IMR-90 (cell line): ENCODE measurements around the gene NHP2. TPM values are rescaled to one million over a fixed set of nuclear protein-coding genes. Genes with fewer than 3 reads are reported as not detected.

ENCODE experiments used
- ATAC-seq: fragments of 200-7000 bp; cut with Tn5 transposase; 2 replicates; pipeline ENCODE4 v1.9.1; 2020; ENCODE audit warnings: low read depth, mild to moderate bottlenecking, moderate library complexity
- BruUV-seq: library from RNA; stranded (reverse); fragments of 400-500 nt; replicated peaks from 2 replicates; lab custom pipeline; 2021; lab: Mats Ljungman, UMichigan
- CTCF ChIA-PET: fragments of 300-600 bp; formaldehyde crosslinking; extraction: SDS; loops from one replicate; lab custom pipeline; 2021; ENCODE audit warnings: antibody characterized with exemption; lab: Yijun Ruan, JAX
- POLR2A ChIA-PET: fragments of 300-600 bp; sonication (Branson Sonifier 250); formaldehyde crosslinking; loops from one replicate; lab custom pipeline; 2022; ENCODE audit warnings: antibody characterized with exemption; ENCODE audit not compliant: unreplicated experiment; lab: Charles Lee
- DNase-seq: peaks from one replicate; pipeline ENCODE4 v3.0.0; 2013
- H2AFZ ChIP-seq: replicated peaks from 2 replicates; pipeline ENCODE3; 2013; ENCODE audit warnings: low read length, mild to moderate bottlenecking; ENCODE audit not compliant: poor library complexity
- H2AK5ac ChIP-seq: 2 replicates; pipeline ENCODE4 v1.6.1; 2013; ENCODE audit warnings: low read depth, low read length, inconsistent platforms
- H2AK9ac ChIP-seq: replicated peaks from 2 replicates; pipeline ENCODE3; 2013; ENCODE audit warnings: mild to moderate bottlenecking, low read depth, low read length, moderate library complexity; ENCODE audit not compliant: poor library complexity
- H2BK120ac ChIP-seq: 2 replicates; pipeline ENCODE4 v1.6.1; 2013; ENCODE audit warnings: low read depth, low read length, inconsistent platforms
- H2BK15ac ChIP-seq: 3 replicates; pipeline ENCODE4 v1.6.1; 2013; ENCODE audit warnings: low read depth, low read length, inconsistent platforms
- H2BK20ac ChIP-seq: 2 replicates; pipeline ENCODE4 v1.6.1; 2013; ENCODE audit warnings: low read depth, mild to moderate bottlenecking, inconsistent platforms, low read length, moderate library complexity
- H2BK5ac ChIP-seq: 2 replicates; pipeline ENCODE4 v1.6.1; 2013; ENCODE audit warnings: mild to moderate bottlenecking, low read depth, low read length, inconsistent platforms; ENCODE audit not compliant: poor library complexity, severe bottlenecking
- H3K14ac ChIP-seq: replicated peaks from 2 replicates; pipeline ENCODE4 v1.6.1; 2013; ENCODE audit warnings: low read depth, low read length, inconsistent platforms
- H3K18ac ChIP-seq: 2 replicates; pipeline ENCODE4 v1.6.1; 2013; ENCODE audit warnings: low read depth, low read length, control low read depth
- H3K23ac ChIP-seq: 2 replicates; pipeline ENCODE4 v1.6.1; 2013; ENCODE audit warnings: low read depth, low read length, inconsistent platforms
- H3K27ac ChIP-seq: 2 replicates; pipeline ENCODE4 v1.5.1; 2013; ENCODE audit warnings: mild to moderate bottlenecking, control low read depth, low read length; ENCODE audit not compliant: insufficient read depth
- H3K27me3 ChIP-seq: 2 replicates; pipeline ENCODE4 v1.6.1; 2013; ENCODE audit warnings: low read length; ENCODE audit not compliant: control insufficient read depth, insufficient read depth
- H3K36me3 ChIP-seq: 2 replicates; pipeline ENCODE4 v1.6.1; 2013; ENCODE audit warnings: low read length, mixed read lengths; ENCODE audit not compliant: control insufficient read depth, insufficient read depth
- H3K4ac ChIP-seq: 2 replicates; pipeline ENCODE4 v1.6.1; 2013; ENCODE audit warnings: low read depth, low read length, inconsistent platforms
- H3K4me1 ChIP-seq: 2 replicates; pipeline ENCODE4 v1.6.1; 2013; ENCODE audit warnings: low read length, mixed read lengths; ENCODE audit not compliant: control insufficient read depth, insufficient read depth
- H3K4me2 ChIP-seq: 2 replicates; pipeline ENCODE4 v1.6.1; 2013; ENCODE audit warnings: low read depth, mild to moderate bottlenecking, control low read depth, low read length, moderate library complexity
- H3K4me3 ChIP-seq: 2 replicates; pipeline ENCODE4 v1.5.1; 2013; ENCODE audit warnings: low read depth, mild to moderate bottlenecking, control low read depth, low read length, moderate library complexity; ENCODE audit not compliant: insufficient read depth
- H3K56ac ChIP-seq: 2 replicates; pipeline ENCODE4 v1.6.1; 2013; ENCODE audit warnings: low read length, inconsistent platforms; ENCODE audit not compliant: insufficient read depth; ENCODE audit errors: extremely low read depth
- H3K79me1 ChIP-seq, 2 experiments: 2 replicates each; pipeline ENCODE4 v1.6.1; 2013; ENCODE audit warnings: low read length in 2 of 2, inconsistent platforms in 1 of 2, low read depth in 1 of 2
- H3K9ac ChIP-seq: 2 replicates; pipeline ENCODE4 v1.6.1; 2013; ENCODE audit warnings: low read depth, low read length, control low read depth
- H3K9me1 ChIP-seq: 2 replicates; pipeline ENCODE4 v1.6.1; 2013; ENCODE audit warnings: low read length, inconsistent platforms; ENCODE audit not compliant: insufficient read depth
- H3K9me3 ChIP-seq: 2 replicates; pipeline ENCODE4 v1.6.1; 2013; ENCODE audit warnings: low read length; ENCODE audit not compliant: control insufficient read depth, insufficient read depth
- H4K20me1 ChIP-seq: 2 replicates; pipeline ENCODE4 v1.6.1; 2013; ENCODE audit warnings: low read length, inconsistent platforms; ENCODE audit not compliant: insufficient read depth
- H4K5ac ChIP-seq: 2 replicates; pipeline ENCODE4 v1.6.1; 2013; ENCODE audit warnings: mild to moderate bottlenecking, low read depth, low read length, control low read depth
- H4K8ac ChIP-seq, 2 experiments: 2 replicates each; pipeline ENCODE4 v1.6.1; 2013; ENCODE audit warnings: low read depth in 2 of 2, low read length in 2 of 2, control low read depth in 1 of 2, inconsistent platforms in 1 of 2
- H4K91ac ChIP-seq: 2 replicates; pipeline ENCODE4 v1.6.1; 2013; ENCODE audit warnings: low read depth, low read length, inconsistent platforms; ENCODE audit not compliant: insufficient read depth
- NFE2L2 ChIP-seq: fragments of 150-350 bp; IDR thresholded peaks from 2 replicates; pipeline ENCODE4 v1.6.1; 2016; ENCODE audit warnings: low read depth, mild to moderate bottlenecking, low read length
- WGBS, 2 experiments: methylation state at CpG; one replicate each; pipeline versions ENCODE4 v1.1.5 to v1.1.7; 2013; ENCODE audit warnings: missing lambda C conversion rate in 2 of 2; ENCODE audit not compliant: insufficient read length in 1 of 2; ENCODE audit errors: extremely low coverage in 2 of 2; 5-methylcytosine and 5-hydroxymethylcytosine counted together
- dilution Hi-C: fragments of 300-500 bp; cut with HindIII; formaldehyde crosslinking; loops from one replicate; pipeline ENCODE4 v1.14.3; 2018; ENCODE audit warnings: low sequenced_read_pairs; ENCODE audit not compliant: unreplicated experiment
- in situ Hi-C: fragments of 300-500 bp; cut with MboI; formaldehyde crosslinking; loops from 3 replicates; pipeline ENCODE4 v1.14.3; 2019; ENCODE audit warnings: low sequenced_read_pairs, inconsistent platforms, mixed read lengths
- intact Hi-C: fragments of 100-400 bp; cut with micrococcal nuclease; formaldehyde crosslinking; loops from 2 replicates; pipeline ENCODE4 v1.10.0; 2022
- polyA plus RNA-seq, 3 experiments: library from polyadenylated mRNA; depleted of rRNA; stranded (reverse); fragments of >200 nt; gene quantifications; 2 replicates each; pipeline ENCODE4 v1.2.3, GENCODE V29; 2012; ENCODE audit warnings: low replicate concordance in 1 of 3
- total RNA-seq: library from RNA; depleted of rRNA; stranded (reverse); fragments of >200 nt; gene quantifications from 2 replicates; pipeline ENCODE4 v1.2.3, GENCODE V29; 2012

The NHP2 gene
- total and polyA plus RNA-seq, 2 of the 4 experiments (the other 2 are of a cell fraction) = 180 to 278 TPM

DNA sequence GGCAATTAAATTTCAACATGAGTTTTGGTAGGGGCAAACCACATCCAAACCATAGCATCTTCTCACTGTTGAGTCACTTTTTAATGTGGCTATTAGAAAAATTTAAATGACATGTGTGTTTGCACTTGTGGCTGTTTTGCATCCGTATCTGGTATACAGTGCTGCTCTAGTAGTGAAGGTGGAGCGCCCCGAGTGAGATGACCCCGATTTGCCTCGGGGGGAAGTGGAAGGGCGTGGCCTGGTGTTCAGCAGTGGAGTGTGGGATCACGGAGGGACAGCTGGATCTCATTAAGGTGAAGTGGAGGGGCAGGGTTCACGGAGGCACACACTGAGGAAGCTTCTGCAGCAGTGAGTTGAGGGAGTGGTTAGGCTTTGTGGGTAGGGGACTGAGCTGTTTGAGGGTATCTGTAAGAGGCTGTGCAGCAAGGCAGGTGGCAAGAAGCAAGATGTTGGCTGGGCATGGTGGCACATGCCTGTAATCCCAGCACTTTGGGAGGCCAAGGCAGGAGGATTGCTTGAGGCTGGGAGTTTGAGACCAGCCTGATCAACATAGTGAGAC lies 39.6 kb upstream of the NHP2 start:
- Histone ChIP-seq H3K79me1 (no peaks in the 10 kb centered on the region), H3K4me3 (no peak overlapping the region), H3K56ac (no peak overlapping the region), H3K4me1 (no peaks in the 10 kb centered on the region), H4K91ac (no peak overlapping the region), H2AFZ (no peak overlapping the region), H3K4ac (no peak overlapping the region), H2BK5ac (no peak overlapping the region), H3K27me3 (peaks cover 23% of the 10 kb centered on the region; the same call in 1 of the 2 replicates), H3K9ac (no peak overlapping the region), H2BK20ac (no peak overlapping the region), H2AK9ac (no peak overlapping the region), H2AK5ac (no peak overlapping the region), H2BK120ac (no peak overlapping the region), H3K23ac (no peak overlapping the region), H3K9me3 (peaks cover 5% of the 10 kb centered on the region; the same call in 1 of the 2 replicates), H3K9me1 (no peaks in the 10 kb centered on the region), H2BK15ac (no peak overlapping the region), H3K4me2 (no peak overlapping the region), H4K20me1 (no peaks in the 10 kb centered on the region), H3K18ac (no peak overlapping the region), H3K36me3 (no peaks in the 10 kb centered on the region), H4K8ac (no peak overlapping the region), H3K14ac (no peak overlapping the region), H3K27ac (no peak overlapping the region), H4K5ac (no peak overlapping the region)
- WGBS, 2 experiments = 61% methylated on average over 6 of the region's 8 CpGs; no CpG with 5 or more reads in 1 of the 2 experiments
- in situ Hi-C loops (no loop called here), intact Hi-C loops (no loop called here), dilution Hi-C loops (no loop called here)
- no TSS peak for BruUV-seq
- no peak for DNase-seq
- no peak for ATAC-seq
- ChIA-PET POLR2A (no interaction called here), CTCF (no interaction called here)
- TF ChIP-seq NFE2L2 = no peak
